Airway epithelial cell (primary cell): ENCODE data around the gene NAA35. TPM values are rescaled to one million over a fixed set of nuclear protein-coding genes. Genes with fewer than 3 reads are reported as not detected.

ENCODE experiments used
- total RNA-seq: library from RNA; depleted of rRNA; stranded (reverse); fragments of >200 nt; gene quantifications from 2 replicates; pipeline ENCODE4 v1.2.3, GENCODE V29; 2015

Gene NAA35
- total RNA-seq, result 16.3 and 16.6 TPM in 2 replicates

GRCh38 chr9:85940832-85941621 is at the start of gene NAA35:
Gene NAA35, plus strand, starts transcription at chr9:85941146. Its CDS starts 1,014 bp downstream, at chr9:85942160.

Other genes with a start within 250 kb of the NAA35 start
- 9.6 and 10.9 TPM in 2 replicates for gene AGTPBP1, start 199.2 kb upstream of the NAA35 start, total RNA-seq
- 30.1 and 30.6 TPM in 2 replicates for gene GOLM1, start 158.4 kb downstream of the NAA35 start, total RNA-seq